Measurements from ENCODE around the gene ANKS1B.

Gene ANKS1B

GRCh38 chr12:99959549-99960170, 25.1 kb downstream of the ANKS1B start:
- peak; percentile 62 to 64 for DNase-seq

DNA sequence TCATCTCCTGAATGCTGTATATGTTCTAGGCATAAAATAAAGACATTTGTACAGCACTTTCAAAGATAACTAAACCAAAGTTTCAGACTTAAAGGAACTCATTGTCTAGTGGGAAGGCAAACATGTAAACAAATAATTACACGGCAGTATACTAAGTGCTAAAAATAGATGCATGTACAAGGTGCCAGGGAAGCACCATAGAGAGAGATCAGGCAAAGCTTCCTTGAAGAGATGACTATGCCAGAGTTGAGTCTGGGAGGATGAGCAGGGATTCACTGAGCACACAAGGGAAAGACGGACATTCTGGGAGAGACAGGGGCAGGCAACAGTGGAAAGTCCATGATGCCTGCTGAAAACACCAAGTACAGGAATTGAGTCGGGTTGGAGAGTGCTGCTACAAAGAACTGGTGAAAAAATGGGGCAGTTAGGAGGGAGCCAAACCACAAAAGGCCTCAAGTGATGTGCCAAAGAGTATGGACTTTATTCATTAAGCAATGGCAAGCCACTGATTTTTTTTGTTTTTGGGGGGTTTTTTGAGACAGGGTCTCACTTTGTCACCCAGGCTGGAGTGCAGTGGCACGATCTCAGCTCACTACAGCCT, 26.8 kb downstream of the ANKS1B start:
- DNase-seq = no peak

- DNase-seq = no peak
These were observed 30.0 kb downstream of the ANKS1B start for GRCh38 chr12:99954724-99955123.

DNA sequence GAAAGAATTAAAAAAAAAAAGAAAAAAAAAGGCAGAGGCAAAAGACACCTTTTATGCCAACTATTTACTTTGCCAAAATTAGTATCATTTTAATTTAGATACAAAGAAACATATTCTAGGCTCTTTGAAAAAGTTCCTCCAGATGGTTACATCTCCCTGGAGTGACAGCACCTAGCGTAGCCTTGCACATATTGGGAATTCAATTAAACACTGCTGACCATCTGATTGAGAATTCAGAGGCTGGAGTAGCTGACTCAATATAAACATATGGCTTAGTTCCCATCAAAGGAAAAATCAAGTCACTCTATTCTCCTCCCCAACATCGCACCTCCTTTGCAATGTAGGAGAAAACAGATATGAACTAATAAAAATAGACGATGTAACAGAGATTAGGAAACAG, 36.4 kb downstream of the ANKS1B start:
- DNase-seq = no peak

DNA sequence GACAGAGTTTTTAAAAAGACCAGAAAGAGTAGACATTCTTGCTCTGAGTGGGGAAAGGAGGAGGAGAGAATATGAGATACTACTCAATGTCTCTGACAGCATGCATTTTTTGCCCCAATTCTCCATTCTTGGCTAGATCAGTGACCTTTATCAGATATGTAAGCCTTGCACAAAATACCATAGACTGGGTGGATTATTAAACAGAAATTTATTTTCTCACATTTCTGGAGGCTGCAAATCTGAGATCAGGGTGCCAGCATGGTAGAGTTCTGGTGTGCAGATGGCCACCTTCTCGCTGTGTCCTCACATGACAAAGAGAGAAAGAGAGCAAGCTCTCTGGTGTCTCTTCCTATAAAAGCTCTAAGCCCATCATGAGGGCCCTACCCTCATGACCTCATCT, 38.6 kb downstream of the ANKS1B start:
- DNase-seq = no peak

DNA sequence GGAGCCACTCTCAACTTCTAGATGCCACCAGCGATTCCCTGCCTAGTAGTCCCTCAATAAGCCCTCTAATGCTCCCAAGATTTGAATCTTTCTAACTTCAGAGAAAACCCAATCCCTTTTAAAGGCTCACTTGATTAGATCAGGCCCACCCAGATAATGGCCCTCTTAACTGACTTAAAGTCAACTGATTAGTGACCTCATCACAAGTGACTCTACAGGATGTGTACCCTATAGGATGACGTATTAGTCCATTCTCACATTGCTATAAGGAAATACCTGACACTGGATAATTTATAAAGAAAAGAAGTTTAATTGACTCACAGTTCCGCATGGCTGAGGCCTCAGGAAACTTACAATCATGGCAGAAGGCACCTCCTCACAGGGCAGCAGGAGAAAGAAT, 49.1 kb downstream of the ANKS1B start:
- DNase-seq = no peak

GRCh38 chr12:99926511-99927169, 58.1 kb downstream of the ANKS1B start:
- no peak for DNase-seq

DNA sequence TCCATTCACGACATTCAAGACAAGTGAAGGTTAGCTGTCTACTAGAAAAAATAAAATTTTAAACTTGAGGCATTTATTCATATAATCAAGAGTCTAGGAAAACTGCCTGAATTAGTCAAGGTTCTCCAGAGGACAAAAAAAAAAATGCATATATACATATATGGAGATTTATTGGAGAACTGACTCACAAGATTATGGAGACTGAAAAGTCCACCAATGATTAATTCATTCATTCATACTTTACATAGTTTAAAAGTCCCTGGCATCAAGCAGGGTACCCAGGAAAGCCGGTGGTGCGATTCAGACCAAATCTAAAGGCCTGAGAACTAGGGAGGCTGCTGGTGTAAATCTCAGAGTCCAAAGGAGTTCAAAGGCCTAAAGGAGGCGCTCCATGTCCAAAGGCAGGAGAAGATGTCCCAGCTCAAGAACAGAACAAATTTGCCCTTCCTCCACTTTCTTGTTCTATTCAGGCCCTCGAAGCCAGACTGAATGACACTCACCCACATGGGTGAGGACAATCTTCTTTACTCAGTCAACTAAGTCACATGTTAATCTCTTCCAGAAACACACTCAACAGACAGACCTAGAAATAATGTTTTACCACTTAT, 64.3 kb downstream of the ANKS1B start:
- no peak for DNase-seq

DNA sequence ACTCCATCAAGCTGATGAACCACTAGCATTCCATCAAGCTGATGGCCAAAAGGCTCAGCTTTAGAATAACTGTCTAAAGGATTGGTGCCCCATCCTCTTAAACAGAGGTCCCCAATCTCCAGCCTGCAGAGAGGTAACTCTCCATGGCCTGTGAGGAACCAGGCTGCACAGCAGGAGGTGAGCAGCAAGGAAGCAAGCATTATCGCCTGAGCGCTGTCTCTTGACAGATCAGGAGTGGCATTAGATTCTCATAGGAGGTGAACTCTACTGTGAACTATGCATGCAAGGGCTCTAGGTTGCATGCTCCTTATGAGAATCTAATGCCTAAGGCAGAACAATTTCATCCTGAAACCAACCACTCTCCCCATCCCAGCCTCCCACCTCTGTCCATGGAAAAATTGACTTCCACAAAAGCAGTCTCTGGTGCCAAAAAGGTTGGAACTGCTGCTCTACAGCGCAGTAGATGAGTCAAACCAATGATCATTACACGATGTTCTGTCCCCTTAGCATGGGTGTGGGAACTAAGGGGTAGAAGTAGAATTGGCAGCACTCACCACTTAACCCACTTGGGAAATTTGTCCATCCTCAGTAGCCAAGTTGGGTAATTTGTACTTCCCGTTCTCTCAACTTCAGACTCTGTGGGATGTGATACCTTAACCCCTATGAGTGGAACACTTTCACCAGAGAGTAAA, 66.9 kb downstream of the ANKS1B start:
- DNase-seq = no peak

GRCh38 chr12:99916555-99916954, 68.2 kb downstream of the ANKS1B start:
- DNase-seq = no peak

DNA sequence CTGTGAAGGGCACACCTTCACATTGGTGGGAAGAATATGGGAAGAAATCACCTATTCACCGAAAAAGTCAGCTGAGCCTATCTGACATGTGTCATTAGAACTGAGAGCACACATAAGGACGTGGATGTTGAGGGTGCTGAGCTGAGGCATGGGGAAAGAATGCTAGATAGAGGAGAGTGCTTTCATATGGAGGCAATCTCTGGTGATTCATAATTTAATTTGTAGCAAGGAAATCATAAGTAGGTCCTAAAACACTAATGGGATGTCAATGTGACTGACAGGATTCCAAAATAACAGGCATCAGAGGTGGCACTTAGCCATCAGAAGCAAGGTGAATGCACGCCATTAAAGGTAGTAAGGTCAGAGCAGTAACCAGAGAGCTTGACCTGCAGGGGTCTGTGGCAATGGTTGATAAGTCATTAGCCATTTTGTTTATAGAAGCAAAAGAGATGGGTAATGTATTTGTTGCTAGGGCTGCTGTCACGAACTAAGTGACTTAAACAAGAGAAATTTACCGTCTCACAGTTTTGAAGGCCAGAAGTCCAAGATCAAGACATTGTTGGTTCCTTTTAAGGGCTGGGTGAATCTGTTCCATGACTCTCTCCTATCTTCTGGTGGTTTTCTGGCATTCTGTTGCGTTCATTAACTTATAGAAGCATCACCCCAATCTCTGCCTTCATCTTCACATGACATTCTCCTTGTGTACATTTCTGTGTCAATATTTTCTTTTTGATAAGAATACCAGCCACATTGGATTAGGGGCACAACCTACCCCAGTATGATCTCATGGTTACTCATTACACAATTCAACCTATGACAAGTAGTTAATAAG, 69.3 kb downstream of the ANKS1B start:
- DNase-seq = no peak

DNA sequence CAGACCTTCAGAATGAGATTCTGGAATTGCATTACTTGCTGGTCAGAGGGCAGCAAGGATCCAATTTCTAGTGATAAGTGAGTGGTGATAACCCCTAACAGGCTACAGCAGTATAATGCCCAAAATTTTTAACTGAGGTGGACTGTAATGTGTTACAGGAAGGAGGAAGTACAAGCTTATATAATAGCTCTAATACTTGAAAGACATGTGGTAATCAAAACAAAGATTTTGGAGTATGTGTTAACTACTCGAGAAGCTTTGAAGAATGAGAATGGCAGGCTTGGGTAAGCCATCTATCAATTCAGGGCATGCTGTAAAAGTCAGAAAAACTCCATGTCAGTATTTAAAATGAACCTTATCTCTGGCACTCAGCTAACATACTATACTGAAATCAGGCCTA, 70.5 kb downstream of the ANKS1B start:
- DNase-seq = no peak

GRCh38 chr12:99911967-99912366, 72.8 kb downstream of the ANKS1B start:
- no peak for DNase-seq

- DNase-seq = no peak
These were observed 73.7 kb downstream of the ANKS1B start for GRCh38 chr12:99911081-99911480.

DNA sequence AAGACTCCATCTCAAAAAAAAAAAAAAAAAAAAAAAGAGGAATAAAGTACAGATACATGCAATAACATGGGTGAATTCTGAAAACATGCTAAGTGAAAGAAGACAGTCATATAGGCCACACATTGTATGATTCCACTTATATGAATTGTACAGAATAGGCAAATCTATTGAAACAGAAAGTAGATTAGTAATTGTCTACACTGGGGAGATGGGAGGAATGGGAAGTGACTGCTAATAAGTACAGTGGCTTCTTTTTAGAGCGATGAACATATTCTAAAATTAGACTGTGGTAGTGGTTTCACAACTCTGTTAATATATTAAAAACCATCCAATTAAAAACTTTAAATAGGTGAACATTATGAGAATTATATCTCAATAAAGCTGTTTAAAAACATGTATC, 74.4 kb downstream of the ANKS1B start:
- no peak for DNase-seq

DNA sequence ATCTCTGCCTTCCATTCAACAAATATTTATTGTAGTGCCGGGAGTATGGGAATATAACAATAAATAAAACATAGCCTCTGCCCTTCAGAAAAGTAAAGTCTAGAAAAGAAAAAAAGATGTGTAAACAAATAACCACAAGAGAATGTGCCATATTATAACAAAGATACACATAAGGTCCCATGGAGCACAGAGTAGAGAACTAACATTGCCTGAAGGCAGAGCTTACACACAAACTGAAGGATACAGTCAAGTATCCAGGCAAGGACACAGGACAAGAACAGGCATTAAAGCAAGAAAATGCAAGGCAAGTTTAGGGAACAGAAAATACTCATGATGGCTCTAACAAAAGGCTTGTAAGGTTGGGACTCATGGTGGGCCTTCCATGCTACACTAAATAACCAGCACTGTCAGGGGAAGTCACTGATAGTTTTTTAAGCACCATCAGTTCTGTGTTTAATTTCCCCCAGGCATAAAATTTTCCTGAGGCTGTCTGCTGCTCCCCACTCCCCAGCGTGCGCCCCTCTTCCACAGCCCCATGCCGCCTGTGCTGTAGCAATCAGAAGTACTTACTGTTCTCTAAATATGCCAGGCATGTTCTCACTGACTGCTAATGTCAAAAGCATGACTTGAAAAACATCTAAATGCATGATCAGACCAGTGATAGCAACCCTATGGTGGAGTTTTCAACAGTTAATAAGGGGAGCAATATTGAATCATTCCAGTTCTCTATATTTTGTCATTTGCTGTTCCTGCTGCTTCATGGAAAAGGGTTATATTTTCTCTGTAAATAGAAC, 77.8 kb downstream of the ANKS1B start:
- DNase-seq = no peak

DNA sequence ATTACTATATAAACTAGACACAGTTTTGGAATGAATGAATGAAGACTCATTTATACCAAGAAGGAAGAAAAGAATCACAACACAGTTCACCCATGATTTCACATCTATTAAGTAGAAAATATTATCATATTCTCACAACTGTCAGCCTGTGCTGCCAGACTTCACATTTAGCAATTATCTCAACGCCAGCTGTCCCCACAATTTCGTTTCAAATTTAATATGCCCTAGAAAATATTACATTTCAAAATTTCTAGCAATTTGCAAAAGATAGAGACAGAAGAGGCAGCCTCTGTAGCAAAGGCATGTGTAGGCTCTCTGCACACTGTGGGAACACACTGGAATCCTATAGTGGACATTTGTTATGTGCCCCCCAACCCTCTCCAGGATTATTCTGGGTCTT, 83.6 kb downstream of the ANKS1B start:
- DNase-seq = no peak

- DNase-seq = no peak
These were observed 86.1 kb downstream of the ANKS1B start for GRCh38 chr12:99898645-99899044.

DNA sequence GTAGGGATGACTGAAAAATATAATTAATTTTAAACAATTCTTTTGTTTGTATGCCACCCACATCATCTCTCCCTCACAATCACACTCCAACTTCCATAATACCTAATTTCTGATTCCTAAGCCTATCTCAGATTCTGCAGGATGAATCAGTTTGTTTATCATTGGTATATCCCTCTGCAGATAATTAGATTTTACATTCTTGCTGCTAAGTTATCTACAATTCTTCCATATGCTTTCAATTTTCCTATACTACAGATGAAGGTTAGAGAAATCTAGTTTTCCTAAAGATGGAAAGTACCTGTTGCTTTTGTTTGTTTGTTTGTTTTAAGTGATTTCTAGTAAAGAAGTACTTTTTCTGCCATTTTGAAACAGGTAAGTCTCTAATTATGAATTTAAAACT, 105.3 kb downstream of the ANKS1B start:
- DNase-seq = no peak

- no peak for DNase-seq
These were observed 109.7 kb downstream of the ANKS1B start for GRCh38 chr12:99875081-99875480.

DNA sequence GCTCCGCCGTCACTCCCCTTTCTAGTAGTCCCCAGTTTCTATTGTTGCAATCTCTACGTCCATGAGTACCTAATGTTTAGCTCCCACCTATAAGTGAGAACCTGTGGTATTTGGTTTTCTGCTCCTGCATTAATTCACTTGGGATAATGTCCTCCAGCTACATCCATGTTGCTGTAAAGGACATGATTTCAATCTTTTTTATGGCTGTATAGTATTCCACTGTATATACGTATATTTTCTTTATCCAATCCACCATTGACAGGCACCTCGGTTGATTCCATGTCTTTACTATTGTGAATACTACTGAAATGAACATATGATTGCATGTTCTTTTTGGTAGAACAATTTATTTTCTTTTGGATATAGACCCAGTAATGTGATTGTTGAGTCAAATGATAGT, 114.7 kb downstream of the ANKS1B start:
- DNase-seq = no peak

DNA sequence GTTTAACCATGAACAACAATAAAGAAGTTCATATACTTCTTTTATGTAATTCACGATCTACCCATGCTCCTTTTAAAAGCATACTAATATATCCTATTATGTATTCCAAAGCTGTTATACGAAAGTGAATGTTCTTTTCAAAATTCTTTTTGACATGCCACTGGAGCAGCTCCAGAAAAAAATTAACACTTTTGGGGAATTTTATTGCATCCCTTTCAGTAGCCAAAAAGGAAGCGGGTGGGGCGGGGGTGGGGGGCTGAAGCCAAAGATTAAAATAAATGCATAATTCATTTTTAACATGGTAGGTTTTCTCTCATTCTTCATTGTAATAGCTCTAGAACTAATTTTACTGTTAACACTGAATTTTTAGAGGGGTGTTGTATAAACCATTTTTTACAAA, 123.0 kb downstream of the ANKS1B start:
- no peak for DNase-seq

Measured in SHP77 (cell line).